ENCODE measurements around the gene TAF11L12. TPM values are rescaled to one million over a fixed set of nuclear protein-coding genes. Genes with fewer than 3 reads are reported as not detected.
"Not testable (repeated sequence)": the region's sequence is repeated elsewhere in the genome, so short reads cannot be mapped to it uniquely, and the experiment has no call there.

TAF11L12 gene
- total and polyA plus RNA-seq, 2 of the 13 experiments (the other 11 are each of a cell fraction or from before 2014, with no cell fraction given): not detected

DNA sequence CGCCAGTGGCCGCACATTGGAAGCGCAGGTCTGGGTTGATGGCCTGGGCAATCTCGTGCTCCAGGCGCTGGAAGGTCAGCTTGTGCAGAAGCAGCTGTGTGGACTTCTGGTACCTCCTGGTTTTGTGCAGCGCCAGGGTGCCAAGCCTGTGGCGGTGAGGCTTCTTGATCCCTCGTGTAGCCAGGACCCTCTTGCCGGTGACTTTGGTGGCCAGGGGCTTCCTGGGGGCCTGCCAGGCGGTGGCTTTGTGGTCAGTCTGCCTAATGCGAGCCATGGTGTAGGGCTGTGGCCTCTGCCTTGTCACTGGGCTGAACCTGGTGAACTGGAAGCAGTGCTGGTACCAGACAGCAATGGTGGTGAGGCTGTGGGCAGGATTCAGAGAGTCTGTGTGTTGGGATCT lies 15.5 kb downstream of the TAF11L12 start:
- in situ Hi-C loops (cut with HindIII; ENCODE audit: extremely low pct_ligation_motif_present, low pct_unique_long_range_greater_than_20kb): no loop called here
- ChIA-PET CTCF (ENCODE audit: low intra/inter-chr PET ratio, low total read pairs) (no interaction called here), POLR2A (no interaction called here)
- H3K4me3 ChIP-seq (replicated peaks in 1 of 3; ENCODE audit: insufficient read depth in 1 of 3, low read depth in 2 of 3, low read length in 3 of 3): no peak overlapping the region
- FAIRE-seq (no peak), DNase-seq (ENCODE audit: low spot score) (no peak), ATAC-seq (no peak)
- no peaks in the 10 kb centered on the region for H3K79me2 ChIP-seq (ENCODE audit: insufficient read depth, low read length)
- H3K9me3 ChIP-seq (ENCODE audit: low read length): no peaks in the 10 kb centered on the region
- no peak overlapping the region for H3K9ac ChIP-seq (ENCODE audit: insufficient read depth, low read depth, low read length)
- no peaks in the 10 kb centered on the region for H4K20me1 ChIP-seq (ENCODE audit: insufficient read depth, low read length)
- no TSS peak for BruUV-seq (replicated peaks)
- H3K27ac ChIP-seq (ENCODE audit: extremely low read length, insufficient read depth, low read length): no peak overlapping the region
- H3K27me3 ChIP-seq (ENCODE audit: control insufficient read depth in 1 of 2, insufficient read depth in 2 of 2, low read length in 2 of 2): no peaks in the 10 kb centered on the region
- no peak for TF ChIP-seq ZNF124 (CRISPR knock-in tag; IDR thresholded peaks at IDR 0.05)
- TF ChIP-seq, protein P1, sequence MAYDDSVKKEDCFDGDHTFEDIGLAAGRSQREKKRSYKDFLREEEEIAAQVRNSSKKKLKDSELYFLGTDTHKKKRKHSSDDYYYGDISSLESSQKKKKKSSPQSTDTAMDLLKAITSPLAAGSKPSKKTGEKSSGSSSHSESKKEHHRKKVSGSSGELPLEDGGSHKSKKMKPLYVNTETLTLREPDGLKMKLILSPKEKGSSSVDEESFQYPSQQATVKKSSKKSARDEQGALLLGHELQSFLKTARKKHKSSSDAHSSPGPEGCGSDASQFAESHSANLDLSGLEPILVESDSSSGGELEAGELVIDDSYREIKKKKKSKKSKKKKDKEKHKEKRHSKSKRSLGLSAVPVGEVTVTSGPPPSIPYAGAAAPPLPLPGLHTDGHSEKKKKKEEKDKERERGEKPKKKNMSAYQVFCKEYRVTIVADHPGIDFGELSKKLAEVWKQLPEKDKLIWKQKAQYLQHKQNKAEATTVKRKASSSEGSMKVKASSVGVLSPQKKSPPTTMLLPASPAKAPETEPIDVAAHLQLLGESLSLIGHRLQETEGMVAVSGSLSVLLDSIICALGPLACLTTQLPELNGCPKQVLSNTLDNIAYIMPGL (CRISPR knock-in tag; IDR thresholded peaks at IDR 0.05; ENCODE audit: borderline replicate concordance in 1 of 2, low read depth in 1 of 2): no peak
- intact Hi-C loops (cut with micrococcal nuclease; ENCODE audit: unreplicated experiment): no loop called here
- no peaks in the 10 kb centered on the region for H3K4me1 ChIP-seq (ENCODE audit: insufficient read depth, low read length)
- no peak overlapping the region for H3K4me2 ChIP-seq (ENCODE audit: low read depth, low read length)
- no peaks in the 10 kb centered on the region for H3K36me3 ChIP-seq (replicated peaks in 1 of 2; ENCODE audit: control insufficient read depth in 1 of 2, insufficient read depth in 2 of 2, low read length in 2 of 2)
- no CpG with 5 or more reads among the region's 11 CpGs for WGBS (ENCODE audit: low lambda C conversion rate)
- no peak overlapping the region for H2AFZ ChIP-seq (ENCODE audit: low read length)

- BruUV-seq (replicated peaks); intact Hi-C loops (cut with micrococcal nuclease; ENCODE audit: unreplicated experiment); H3K4me1 ChIP-seq (ENCODE audit: insufficient read depth, low read length); H4K20me1 ChIP-seq (ENCODE audit: insufficient read depth, low read length); H3K9ac ChIP-seq (ENCODE audit: insufficient read depth, low read depth, low read length); H3K27me3 ChIP-seq (ENCODE audit: control insufficient read depth in 1 of 2, insufficient read depth in 2 of 2, low read length in 2 of 2); FAIRE-seq; CTCF ChIA-PET (ENCODE audit: low intra/inter-chr PET ratio, low total read pairs); H3K27ac ChIP-seq (ENCODE audit: extremely low read length, insufficient read depth, low read length); POLR2A ChIA-PET; ATAC-seq; H3K79me2 ChIP-seq (ENCODE audit: insufficient read depth, low read length); H3K4me2 ChIP-seq (ENCODE audit: low read depth, low read length); H3K4me3 ChIP-seq (replicated peaks in 1 of 3; ENCODE audit: insufficient read depth in 1 of 3, low read depth in 2 of 3, low read length in 3 of 3); DNase-seq (ENCODE audit: low spot score); H3K36me3 ChIP-seq (replicated peaks in 1 of 2; ENCODE audit: control insufficient read depth in 1 of 2, insufficient read depth in 2 of 2, low read length in 2 of 2); H3K9me3 ChIP-seq (ENCODE audit: low read length); in situ Hi-C loops (cut with HindIII; ENCODE audit: extremely low pct_ligation_motif_present, low pct_unique_long_range_greater_than_20kb); H2AFZ ChIP-seq (ENCODE audit: low read length): not testable (repeated sequence)
- 35% methylated on average over 7 of the region's 12 CpGs for WGBS (ENCODE audit: low lambda C conversion rate)
Measured at GRCh38 chr5:17631788-17632187, 21.6 kb downstream of the TAF11L12 start, which contains the start of gene TAF11L13. Gene TAF11L13, plus strand, starts transcription at chr5:17632088.
